ENCODE data around the gene RAD51B. TPM values are rescaled to one million over a fixed set of nuclear protein-coding genes. Genes with fewer than 3 reads are reported as not detected.
A peak's percentile ranks its signal among the peaks of the same experiment; 100 is the strongest.

RAD51B gene
- total and polyA plus RNA-seq, 9 of the 15 experiments (the other 6 are each of a cell fraction or from before 2014, with no cell fraction given) = 8.5 to 17.3 (median 11.3) TPM

GRCh38 chr14:68672609-68673285 lies 853.2 kb downstream of the RAD51B start (continued):
- TF ChIP-seq CBX2 (IDR thresholded peaks at IDR 0.05; ENCODE audit: insufficient read depth, low read length, poor library complexity, severe bottlenecking) = no peak
- TF ChIP-seq ZNF507 (tag; conservative IDR thresholded peaks at IDR 0.05) = no peak
- TF ChIP-seq FOXM1 (IDR thresholded peaks at IDR 0.05; ENCODE audit: low read depth) = no peak
- no peak for TF ChIP-seq FOXM1 (CRISPR knock-in tag; IDR thresholded peaks at IDR 0.05; ENCODE audit: low read depth)
- no peak for TF ChIP-seq PKNOX1 (IDR thresholded peaks at IDR 0.05)
- TF ChIP-seq MAFF (IDR thresholded peaks at IDR 0.05; ENCODE audit: low read length) = no peak
- TF ChIP-seq SRSF1 (IDR thresholded peaks at IDR 0.05; ENCODE audit: low read depth, low read length) = no peak
- no peak for TF ChIP-seq ZBTB5 (IDR thresholded peaks at IDR 0.05)

GRCh38 chr14:68673464-68673863 lies 853.9 kb downstream of the RAD51B start:
- Histone ChIP-seq H3K27me3 (ENCODE audit: control insufficient read depth in 2 of 2, insufficient read depth in 2 of 2, low read length in 2 of 2) (no peaks in the 10 kb centered on the region; a peak in 1 of 5 replicates), H2AFZ (ENCODE audit: low read depth, low read length) (no peak overlapping the region), H3K27ac (ENCODE audit: extremely low read depth, low read depth, low read length) (no peak overlapping the region), H3K4me1 (replicated peaks in 1 of 2; ENCODE audit: control insufficient read depth in 2 of 2, insufficient read depth in 2 of 2, low read length in 2 of 2) (peaks cover 0 to 7% of the 10 kb centered on the region in 2 experiments; a peak in 2 of 5 replicates), H3K9me1 (ENCODE audit: control insufficient read depth, insufficient read depth, low read length) (no peaks in the 10 kb centered on the region), H3K4me2 (ENCODE audit: insufficient read depth, low read length) (no peak overlapping the region), H4K20me1 (replicated peaks; ENCODE audit: control insufficient read depth, insufficient read depth, low read length) (no peaks in the 10 kb centered on the region), H3K36me3 (ENCODE audit: control insufficient read depth, insufficient read depth, low read length) (no peaks in the 10 kb centered on the region), H3K79me2 (ENCODE audit: control insufficient read depth, insufficient read depth, low read length) (no peaks in the 10 kb centered on the region), H3K4me3 (no peak overlapping the region), H3K9me3 (replicated peaks; ENCODE audit: control insufficient read depth, insufficient read depth, low read depth, low read length) (peaks cover 5% of the 10 kb centered on the region), H3K9ac (ENCODE audit: insufficient read depth in 1 of 2, low read depth in 2 of 2, low read length in 2 of 2) (no peak overlapping the region)
- no TSS peak for BruUV-seq (replicated peaks)
- DNase-seq (ENCODE audit: extremely low read depth in 1 of 4, low spot score in 3 of 4) = no peak
- ChIA-PET CTCF (ENCODE audit: low intra/inter-chr PET ratio) (no interaction called here), POLR2A (no interaction called here)
- in situ Hi-C loops (cut with MboI) (no loop called here), intact Hi-C loops (cut with micrococcal nuclease) (no loop called here)
- no peak for ATAC-seq
- 59% methylated on average over 5 of the region's 5 CpGs for WGBS (ENCODE audit: insufficient coverage, low coverage, missing lambda C conversion rate)
- no peak for TF ChIP-seq ZEB2 (IDR thresholded peaks at IDR 0.05)
- TF ChIP-seq KDM1A (IDR thresholded peaks at IDR 0.05) = peak in 1 of 2 experiments; percentile 43; a peak in 1 of 4 replicates
- TF ChIP-seq PHF20 (IDR thresholded peaks at IDR 0.05; ENCODE audit: partially characterized antibody) = peak; percentile 14
- no peak for FAIRE-seq

Measured in K562 (cell line).